Lower leg skin (tissue), 3 donors: ENCODE data around the gene UBAC2.

ENCODE experiments used
- CTCF ChIP-seq, 3 donors: fragments of 450-650 bp; IDR thresholded peaks; one replicate each; pipeline ENCODE4 v1.5.1; 2016; ENCODE audit warnings: antibody characterized with exemption in 3 of 3, mild to moderate bottlenecking in 3 of 3, moderate library complexity in 2 of 3
- POLR2A ChIP-seq, 2 donors: fragments of 450-650 bp; IDR thresholded peaks; one replicate each; pipeline ENCODE4 v1.6.1; 2016 to 2017; ENCODE audit warnings: antibody characterized with exemption in 2 of 2, mild to moderate bottlenecking in 1 of 2, moderate library complexity in 1 of 2

- TF ChIP-seq CTCF (IDR thresholded peaks at IDR 0.05), result no peak
- no peak for TF ChIP-seq POLR2A (IDR thresholded peaks at IDR 0.05)
Measured at GRCh38 chr13:99366075-99366987, 165.7 kb downstream of the UBAC2 start.
